Measurements from ENCODE around the gene CTAGE1.
"Not testable (repeated sequence)": the region's sequence is repeated elsewhere in the genome, so short reads cannot be mapped to it uniquely, and the experiment has no call there.

The CTAGE1 gene

DNA sequence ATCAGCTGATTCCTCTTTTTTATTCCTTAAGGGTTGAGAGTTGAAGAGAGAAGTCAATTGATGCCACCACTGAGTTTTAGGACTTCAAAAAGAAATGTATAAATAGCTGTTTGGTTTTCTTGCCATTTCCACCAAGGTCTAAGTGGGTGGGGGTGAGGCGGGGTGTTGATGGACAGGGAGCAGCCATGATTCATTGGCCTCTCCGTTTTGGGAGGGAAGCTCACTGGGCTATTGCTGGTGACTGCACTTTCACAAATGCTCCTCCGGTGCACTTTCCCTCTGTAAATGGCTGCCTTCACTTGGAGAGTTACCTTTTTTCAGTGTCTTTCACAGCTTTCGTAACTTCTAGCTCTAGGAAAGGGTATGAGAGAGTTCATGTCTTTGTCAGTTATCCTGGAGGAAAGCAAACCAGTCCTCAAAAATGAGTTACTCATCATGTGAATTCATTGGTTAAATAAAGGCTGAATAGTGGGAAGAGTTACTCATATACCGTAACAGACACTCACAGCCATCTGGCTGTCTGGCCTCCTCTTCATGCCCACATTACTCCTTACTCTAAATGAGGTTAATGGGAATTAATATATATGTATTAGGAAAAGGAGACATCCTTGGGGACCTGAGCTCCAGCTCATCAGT is 17.4 kb upstream of the CTAGE1 start:
- no peak for DNase-seq (ENCODE audit: low read depth in 2 of 2)

DNA sequence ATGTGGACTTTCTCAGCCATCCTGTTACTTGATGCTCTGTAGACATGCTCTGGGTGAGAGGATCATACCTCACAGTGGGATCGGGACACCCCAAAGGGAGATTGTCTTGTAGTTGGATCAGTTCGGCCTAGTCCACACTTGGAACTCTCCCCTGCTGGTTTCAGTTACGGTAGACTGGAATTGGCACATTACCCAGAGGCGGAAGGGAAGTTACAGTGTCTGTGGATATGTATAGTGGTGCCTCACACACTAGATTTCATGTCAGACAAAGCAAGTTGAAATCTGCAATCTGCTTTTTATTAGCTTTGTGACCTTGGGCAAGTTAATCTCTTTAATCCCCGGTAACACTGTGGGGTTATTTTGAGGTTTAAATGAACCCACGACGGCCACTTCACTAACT is 16.2 kb upstream of the CTAGE1 start:
- no peak for DNase-seq (ENCODE audit: low read depth in 2 of 2)

DNA sequence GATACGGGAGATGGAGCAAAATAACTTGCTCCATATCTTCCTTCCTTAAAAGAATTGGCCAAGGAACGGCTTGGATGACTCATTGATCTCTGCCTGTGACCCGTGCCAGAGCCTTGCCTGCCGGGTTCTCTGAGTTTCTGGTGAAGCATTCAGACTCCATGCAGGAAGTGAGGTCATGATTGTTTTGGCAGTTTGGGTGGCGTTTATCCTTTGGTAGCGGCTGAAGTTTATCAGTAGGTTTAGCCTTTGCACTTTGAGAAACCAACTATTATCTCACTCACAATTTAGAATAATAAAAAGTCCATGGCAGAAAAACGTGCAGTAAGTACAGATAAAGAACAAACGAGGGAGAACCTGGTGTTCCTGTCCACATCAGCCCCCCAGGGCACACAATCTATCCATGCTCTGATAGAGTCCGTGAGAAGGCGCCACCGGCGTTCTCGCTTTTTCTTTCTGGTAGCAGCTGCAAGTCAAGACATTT is 15.0 kb upstream of the CTAGE1 start:
- DNase-seq (ENCODE audit: low read depth in 2 of 2) = no peak

DNA sequence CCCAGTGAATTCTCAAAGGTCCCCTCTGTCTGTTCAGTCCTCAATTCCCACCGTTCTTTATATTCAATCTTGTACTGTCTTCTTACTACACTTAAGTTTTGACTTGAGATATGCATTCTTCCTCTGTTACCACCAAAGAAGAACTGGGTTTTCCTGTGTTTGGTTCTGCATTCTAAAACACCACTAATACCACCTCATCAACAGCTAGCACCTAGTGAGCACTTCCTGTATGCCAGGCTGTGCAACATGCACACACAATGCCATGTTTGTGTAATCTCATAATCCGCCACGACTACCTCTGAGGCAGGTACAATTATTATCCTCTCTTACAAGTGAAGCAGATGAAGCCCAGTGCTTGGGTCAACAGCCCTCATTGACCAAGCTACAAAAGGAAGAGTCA is 11.8 kb upstream of the CTAGE1 start:
- no peak for DNase-seq (ENCODE audit: low read depth in 2 of 2)

DNA sequence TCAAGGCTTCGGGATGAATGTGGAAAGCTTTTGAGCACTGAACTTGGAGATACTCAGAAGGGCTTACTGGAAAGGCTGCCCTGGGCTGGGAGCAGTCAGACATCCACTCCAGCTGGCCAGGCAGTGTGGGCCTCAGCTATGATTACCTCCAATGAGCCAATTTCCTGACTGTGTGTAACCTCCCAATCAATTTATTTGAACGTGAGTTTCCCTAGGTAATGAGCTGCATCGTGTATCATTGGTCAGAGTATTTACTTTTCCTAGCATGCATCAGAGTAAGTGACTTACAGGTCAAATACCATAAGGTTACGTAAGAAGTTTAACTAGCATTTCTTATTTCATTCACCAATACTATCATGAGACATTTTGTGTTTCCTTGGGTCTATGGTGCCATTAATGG is 11.0 kb upstream of the CTAGE1 start:
- no peak for DNase-seq (ENCODE audit: low read depth in 2 of 2)

DNA sequence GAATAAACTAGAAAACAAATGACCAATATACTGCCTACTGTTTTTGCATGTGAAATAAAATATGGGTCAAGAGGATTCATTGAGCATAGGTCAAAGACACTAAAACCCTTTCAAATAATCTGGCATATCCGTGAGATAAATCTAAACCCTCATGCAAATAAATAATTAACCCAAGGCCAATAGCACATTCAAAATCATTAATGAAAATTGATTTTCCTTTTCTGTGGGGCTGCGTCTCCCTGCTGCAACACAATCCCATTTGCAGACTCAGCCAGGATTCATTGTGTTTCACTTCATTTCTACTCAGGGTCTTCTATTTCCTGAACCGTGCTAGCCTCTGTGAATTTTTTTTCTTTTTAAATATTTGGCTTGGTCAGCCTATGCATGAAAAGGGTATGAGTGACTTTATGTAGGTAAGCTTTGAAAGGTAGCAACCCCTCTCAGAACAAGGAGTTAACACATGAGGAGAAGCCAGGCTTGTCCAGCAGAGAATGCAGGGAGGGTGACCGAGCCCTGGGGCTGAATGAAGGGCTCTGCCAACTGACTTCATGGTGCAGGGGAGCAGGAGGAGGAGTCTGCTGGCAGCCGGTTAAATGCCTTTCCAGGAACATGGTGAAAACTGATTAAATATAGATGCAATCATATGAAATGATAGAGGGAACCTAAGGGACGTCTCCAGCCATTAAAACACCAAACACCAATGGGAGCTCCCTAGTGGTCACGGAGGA is 10.3 kb upstream of the CTAGE1 start:
- no peak for DNase-seq (ENCODE audit: low read depth in 2 of 2)

DNA sequence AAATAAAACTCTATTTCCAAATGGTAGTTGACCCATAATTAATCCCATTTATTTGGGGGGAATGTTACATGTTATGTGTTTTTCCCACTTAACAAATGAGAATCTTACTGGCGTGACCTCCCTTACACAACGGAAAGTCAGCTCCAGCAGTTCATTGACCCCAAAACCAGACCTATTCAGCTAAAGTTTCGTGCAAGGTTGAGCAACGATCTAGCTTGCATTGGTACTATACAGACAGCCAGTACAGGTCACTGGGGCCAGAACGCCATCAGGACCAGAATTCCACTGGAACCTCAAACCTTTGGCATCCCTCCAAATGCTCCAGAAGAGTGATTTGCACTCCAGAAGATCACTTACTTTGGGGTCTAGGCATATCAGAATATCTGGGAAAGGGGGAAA is 6.8 kb upstream of the CTAGE1 start:
- no peak for DNase-seq (ENCODE audit: low read depth in 2 of 2)

DNA sequence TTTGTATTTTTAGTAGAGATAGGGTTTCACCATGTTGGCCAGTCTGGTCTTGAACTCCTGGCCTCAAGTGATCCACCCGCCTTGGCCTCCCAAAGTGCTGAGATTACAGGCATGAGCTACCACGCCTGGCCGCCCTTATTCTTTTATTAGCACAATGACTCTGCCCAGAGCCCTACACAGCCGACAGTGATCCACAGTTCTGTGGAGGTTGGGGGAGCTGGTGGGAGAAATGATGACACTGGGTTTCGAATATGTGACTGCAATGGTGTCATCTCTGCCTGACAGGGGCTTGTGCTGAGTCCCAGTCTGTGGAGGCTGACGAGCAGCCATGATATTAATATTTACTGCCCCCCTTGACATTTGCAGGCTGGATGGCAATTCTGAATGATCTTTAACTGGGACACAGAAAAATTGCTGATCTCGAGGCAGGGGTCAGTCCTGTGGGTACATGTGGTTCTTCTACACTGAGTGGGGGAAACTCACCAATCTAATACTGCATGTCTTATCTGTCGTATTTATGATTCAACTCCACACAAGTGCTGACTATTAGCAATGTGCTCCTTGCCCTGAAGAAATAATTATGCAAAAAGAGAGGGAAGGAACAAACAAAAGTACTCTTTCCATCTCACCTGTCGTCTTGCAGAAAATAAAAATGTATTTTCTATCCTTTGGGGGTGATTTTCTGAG is 6.3 kb upstream of the CTAGE1 start:
- DNase-seq (ENCODE audit: low read depth in 2 of 2) = no peak

DNA sequence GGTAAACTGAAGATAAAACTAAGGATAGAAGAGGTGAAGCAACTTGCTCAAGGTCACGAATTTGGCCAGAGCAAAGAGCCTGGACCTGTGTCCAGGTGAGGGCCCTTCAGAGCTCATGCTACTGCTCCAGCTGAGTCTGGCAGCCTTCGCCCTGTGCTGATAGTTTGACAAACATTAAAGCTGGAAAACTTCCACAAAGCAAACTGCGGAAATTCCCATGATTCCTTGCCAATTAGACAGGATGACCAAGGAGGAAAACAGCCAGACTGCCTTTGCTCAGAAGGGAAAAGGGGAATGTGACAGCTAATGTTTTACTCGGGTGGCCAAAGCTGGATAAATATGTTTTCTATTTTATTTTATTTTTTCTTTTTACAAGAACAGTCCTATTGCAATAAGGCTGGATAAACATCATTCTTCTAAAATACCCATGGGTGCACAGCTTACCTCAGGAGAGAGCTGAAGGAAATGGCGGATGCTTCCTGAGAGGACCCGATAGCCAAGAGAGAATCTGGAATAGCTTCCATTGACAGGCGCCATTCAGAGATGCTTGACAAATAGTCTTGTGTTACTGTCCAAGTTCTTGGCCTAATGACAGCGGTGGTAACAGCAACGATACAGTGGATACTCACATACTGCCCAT is 5.3 kb upstream of the CTAGE1 start:
- no peak for DNase-seq (ENCODE audit: low read depth in 2 of 2)

DNA sequence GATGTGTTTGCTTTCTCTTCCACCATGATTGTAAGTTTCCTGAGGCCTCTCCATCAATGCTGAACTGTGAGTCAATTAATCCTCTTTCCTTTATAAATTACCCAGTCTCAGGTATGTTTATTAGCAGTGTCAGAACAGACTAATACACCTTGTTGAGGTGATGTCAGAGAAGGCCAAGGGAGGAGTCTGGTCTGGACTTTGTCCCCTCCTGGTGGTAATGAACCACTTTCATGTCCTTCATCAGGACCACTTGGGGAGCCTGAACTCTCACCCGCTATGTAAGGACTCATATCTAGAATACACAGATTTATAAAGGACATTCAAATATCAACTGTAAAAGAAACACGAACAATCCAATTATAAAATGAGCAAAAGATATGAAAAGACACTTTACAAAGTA is 2.9 kb upstream of the CTAGE1 start:
- no peak for DNase-seq (ENCODE audit: low read depth in 2 of 2)

DNA sequence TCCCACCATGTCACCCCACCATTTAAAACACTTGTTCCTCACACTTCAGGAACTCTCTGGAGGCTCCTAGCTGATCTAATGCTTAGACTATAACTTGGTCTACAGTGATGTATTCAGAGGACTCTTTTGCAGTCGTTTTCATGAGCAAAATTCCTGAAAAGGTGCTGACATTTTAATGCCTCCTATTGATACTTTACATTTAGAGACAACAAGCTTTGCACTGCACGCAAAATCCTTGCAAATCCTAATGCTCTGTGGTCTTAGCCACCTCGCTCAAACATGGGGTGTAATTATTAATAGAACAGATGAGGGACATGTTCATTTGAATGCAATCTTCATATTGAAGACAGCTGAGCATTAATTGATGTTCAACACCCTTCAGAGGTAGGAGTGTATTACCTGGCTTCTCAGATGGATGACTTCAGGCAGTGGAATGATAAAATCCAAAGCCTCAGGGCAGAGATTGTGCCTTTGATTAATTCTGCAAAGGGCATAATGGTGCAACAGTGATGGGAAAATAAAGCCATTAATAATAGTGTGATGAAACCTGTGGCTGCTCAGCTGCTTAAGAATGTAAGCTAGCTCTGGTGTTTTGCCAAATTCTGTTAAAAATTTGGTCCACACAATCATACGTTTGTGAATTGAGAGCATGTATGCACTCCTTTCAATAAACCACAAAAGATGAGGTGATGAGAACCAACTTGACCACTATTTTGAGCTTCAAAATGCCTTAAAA is 5.4 kb downstream of the CTAGE1 start:
- no peak for DNase-seq (ENCODE audit: low read depth in 2 of 2)

DNA sequence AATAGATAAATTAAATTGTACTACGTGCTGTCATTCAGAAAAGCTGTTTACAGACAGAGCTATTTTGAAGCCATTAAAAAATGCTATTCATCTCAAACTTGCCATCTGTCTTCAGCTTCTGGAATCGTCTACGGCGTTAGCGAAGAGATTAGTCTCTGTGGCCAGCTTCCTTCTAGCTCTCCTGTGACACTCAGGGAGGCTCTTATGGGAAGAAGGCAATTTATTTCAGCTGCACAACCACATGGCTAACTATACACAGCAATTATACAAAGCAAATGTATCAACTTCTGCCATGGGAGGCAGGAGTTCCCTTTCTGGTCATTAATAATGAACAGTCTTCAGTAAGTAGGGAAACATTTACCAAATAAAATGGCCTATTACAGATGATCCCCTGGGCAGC is 6.3 kb downstream of the CTAGE1 start:
- no peak for DNase-seq (ENCODE audit: low read depth in 2 of 2)

DNA sequence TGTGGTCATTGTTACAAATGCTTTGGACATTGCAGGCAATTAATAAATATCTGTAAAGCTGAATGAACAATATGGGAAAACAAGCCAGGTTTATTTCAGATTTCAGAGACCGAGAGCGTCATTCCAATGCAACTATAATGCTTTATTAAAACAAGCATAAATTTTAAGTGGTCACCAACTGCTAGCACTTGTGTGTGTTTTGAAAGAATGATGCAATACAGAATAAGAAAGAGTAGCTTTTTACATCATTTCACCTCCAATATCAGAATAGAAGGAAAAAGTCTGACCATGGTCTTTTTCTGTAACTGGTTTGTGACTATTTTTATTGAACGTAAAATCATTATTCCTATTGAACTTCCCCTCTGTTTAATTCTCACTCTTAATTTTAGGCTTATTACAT is 7.6 kb downstream of the CTAGE1 start:
- DNase-seq (ENCODE audit: low read depth in 2 of 2) = no peak

DNA sequence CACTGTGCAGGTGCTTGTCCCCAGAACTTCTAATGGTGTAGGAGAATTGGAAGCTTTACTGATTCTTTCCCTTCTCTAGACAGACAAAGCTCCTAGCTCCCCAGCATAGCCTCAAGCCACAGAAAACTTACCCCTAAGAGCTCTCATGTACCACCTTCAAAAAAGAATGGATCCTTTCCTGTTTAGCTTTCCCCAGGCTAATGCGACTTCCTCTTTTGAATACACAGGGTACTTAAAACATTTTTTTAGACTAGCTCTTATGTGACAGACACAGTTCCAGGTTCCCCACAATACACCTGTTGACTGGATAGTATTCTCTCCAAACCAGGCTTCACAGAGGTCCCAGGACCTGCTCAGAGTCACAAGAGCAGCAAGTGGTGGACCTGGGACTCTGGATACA is 8.3 kb downstream of the CTAGE1 start:
- no peak for DNase-seq (ENCODE audit: low read depth in 2 of 2)

DNA sequence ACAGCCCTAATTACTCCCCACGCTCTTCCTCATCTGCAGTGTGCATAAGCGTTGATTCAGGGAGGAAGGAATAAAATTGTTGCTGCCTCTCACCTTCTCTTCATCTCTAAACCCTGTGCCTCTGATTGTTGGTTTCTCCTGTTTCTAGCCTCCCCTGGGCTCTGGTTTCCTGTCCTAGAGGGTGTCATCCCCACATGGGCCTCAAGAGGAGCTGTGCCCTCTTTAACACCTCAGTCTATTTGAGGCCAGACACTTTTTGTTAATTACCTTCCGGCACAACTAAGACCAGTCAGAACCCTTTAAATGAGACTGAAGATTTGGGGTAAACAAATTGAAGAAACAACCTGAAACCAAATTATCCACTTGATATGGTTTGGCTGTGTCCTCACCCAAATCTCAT is 9.7 kb downstream of the CTAGE1 start:
- no peak for DNase-seq (ENCODE audit: low read depth in 2 of 2)

DNA sequence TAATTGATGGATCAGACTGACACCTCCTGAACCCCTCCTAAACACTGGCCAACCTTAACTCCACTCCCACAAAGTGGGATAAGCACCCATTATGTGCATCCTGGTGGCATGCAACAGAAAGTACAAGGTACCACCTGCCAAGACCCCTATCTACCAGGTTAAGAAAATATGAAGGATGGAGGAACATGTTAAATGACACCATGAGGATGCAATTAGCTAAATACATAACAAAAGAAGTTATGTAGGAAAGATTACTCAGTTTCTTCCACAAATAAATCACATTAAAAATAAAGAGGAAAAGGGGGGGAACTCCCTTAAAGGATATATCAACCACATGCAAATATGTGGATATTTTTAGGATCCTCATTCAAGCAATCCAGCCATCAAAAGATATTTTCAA is 12.6 kb downstream of the CTAGE1 start:
- DNase-seq (ENCODE audit: low read depth in 2 of 2) = no peak

DNA sequence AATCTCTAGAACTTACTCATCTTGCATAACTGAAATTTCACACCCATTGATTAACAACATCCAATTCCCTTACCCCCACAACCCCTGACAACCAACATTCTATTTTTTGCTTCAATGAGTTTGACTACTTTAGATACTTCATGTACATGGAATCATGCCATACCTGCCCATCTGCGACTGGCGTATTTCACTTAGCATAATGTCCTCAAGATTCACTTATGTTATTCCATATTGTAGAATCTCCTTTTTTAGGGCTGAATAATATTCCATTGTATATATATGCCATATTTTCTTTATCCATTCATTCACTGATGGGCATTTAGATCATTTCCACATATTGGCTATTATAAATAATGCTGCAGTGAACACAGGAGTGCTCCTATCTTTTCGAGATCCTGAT is 13.8 kb downstream of the CTAGE1 start:
- no peak for DNase-seq (ENCODE audit: low read depth in 2 of 2)

DNA sequence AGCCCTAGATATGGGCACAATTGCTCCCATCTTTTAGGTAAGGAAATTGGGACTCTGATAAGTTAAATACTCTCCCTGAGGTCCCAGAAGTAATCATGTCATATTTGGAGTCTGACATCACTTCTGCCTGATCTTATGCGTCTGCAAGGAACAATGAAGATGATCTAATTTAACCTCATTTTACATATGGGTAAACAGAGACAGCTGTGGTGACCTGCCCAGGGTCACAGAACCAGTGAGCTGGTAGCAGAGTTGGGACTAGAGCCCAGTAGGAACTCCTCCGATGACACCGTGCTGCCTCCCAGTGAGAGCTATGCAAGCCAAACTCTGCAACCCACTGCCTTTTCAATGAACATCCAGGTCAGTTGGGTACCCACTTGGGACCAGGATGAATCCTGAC is 17.8 kb downstream of the CTAGE1 start:
- no peak for DNase-seq (ENCODE audit: low read depth in 2 of 2)

DNA sequence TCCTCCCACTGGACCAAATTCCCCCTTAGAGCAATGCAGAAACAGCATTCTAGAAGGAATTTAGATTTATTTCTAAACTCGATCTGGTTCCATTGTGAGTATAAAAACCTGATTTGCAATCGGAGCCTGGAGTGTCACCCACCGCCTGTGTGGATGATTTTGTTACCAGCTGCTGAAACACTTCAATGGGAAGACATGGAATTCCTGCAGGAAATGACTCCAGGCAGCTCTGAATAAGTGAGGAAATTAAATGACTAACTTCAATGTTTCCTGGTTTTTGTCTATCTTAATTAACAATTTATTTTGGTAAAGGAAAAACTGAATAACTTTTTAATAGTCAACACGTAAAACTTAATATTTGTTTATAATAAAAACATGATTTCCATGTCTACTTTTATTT is 19.3 kb downstream of the CTAGE1 start:
- no peak for DNase-seq (ENCODE audit: low read depth in 2 of 2)

DNA sequence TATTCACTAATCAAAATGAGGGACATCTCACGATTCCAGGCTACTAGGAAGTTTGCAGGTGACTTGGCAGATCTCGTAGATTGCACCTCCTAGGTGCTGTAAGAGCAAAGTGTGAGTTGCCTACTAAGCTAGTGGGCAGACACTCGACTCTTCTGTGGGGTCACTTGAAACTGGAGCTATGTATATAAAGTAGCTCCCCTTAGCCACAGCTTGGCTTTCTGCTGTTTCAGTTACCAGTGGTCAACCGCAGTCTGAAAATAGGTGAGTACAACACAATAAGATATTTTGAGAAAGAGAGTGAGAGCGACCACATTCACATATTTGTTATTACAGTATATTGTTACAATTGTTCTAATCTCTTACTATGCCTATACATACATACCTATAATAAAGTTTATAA is 23.3 kb downstream of the CTAGE1 start:
- no peak for DNase-seq (ENCODE audit: low read depth in 2 of 2)

DNA sequence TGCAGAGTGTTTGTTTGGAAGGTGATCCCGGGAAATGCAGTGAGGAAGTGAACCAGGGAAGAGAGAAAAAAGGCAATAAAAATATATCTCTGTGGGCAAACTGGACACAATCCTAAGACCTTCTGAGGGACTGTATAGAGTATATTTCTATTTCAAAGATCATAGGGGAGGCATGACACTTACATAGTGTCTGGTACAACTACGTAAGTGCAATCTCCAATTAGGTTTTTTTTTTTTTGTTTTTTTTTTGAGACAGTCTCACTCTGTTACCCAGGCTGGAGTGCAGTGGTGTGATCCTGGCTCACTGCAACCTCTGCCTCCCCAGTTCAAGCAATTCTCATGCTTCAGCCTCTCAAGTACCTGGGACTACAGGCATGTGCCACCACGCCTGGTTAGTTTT is 24.6 kb downstream of the CTAGE1 start:
- not testable (repeated sequence) for DNase-seq (ENCODE audit: low read depth in 2 of 2)
